SU-DHL-6 (cell line): ENCODE data around the gene CEP104.

Experiments used
- CTCF ChIP-seq: fragments of 200-600 bp; sonication (generic); IDR thresholded peaks from one replicate; pipeline ENCODE4 v1.5.1; 2017; ENCODE audit warnings: antibody characterized with exemption, mild to moderate bottlenecking, low read length, moderate library complexity; ENCODE audit not compliant: insufficient read depth, poor library complexity, severe bottlenecking
- EZH2phosphoT487 ChIP-seq: fragments of 200-600 bp; sonication (generic), shearing (Covaris generic); conservative IDR thresholded peaks from 2 replicates; pipeline ENCODE4 v1.6.1; 2018; ENCODE audit warnings: mild to moderate bottlenecking, antibody characterized with exemption, low read length, moderate library complexity, mixed read lengths

GRCh38 chr1:3783651-3784474, 73.1 kb downstream of the CEP104 start:
- TF ChIP-seq CTCF (no peak), EZH2phosphoT487 (no peak)
